GM23248 (cell line): ENCODE measurements around the gene FLT3. TPM values are rescaled to one million over a fixed set of nuclear protein-coding genes. Genes with fewer than 3 reads are reported as not detected.

Experiments
- DNase-seq: peaks from one replicate; pipeline ENCODE4 v3.0.0-alpha.2; 2015
- H2AFZ ChIP-seq: fragments of 200-600 bp; sonication (generic); 2 replicates; pipeline ENCODE4 v1.6.1; 2016; ENCODE audit warnings: antibody characterized with exemption
- H3F3A ChIP-seq: fragments of 200-600 bp; sonication (generic); 2 replicates; pipeline ENCODE4 v1.6.1; 2016; ENCODE audit warnings: mild to moderate bottlenecking, antibody characterized with exemption, mixed run types; ENCODE audit not compliant: insufficient read depth
- H3K27ac ChIP-seq: fragments of 200-600 bp; sonication (generic); 2 replicates; pipeline ENCODE4 v1.5.1; 2016; ENCODE audit warnings: mild to moderate bottlenecking
- H3K27me3 ChIP-seq: fragments of 200-600 bp; sonication (generic); replicated peaks from 2 replicates; pipeline ENCODE4 v1.6.1; 2016; ENCODE audit warnings: mild to moderate bottlenecking; ENCODE audit not compliant: insufficient read depth
- H3K36me3 ChIP-seq: fragments of 200-600 bp; sonication (generic); 2 replicates; pipeline ENCODE4 v1.6.1; 2016; ENCODE audit warnings: low read depth, mild to moderate bottlenecking
- H3K4me1 ChIP-seq: fragments of 200-600 bp; sonication (generic); 2 replicates; pipeline ENCODE4 v1.6.1; 2016; ENCODE audit warnings: mild to moderate bottlenecking; ENCODE audit not compliant: insufficient read depth
- H3K4me2 ChIP-seq: fragments of 200-600 bp; sonication (generic); one replicate; pipeline ENCODE4 v1.6.1; 2016; ENCODE audit warnings: mild to moderate bottlenecking; ENCODE audit not compliant: unreplicated experiment
- H3K4me3 ChIP-seq: fragments of 200-600 bp; sonication (generic); 2 replicates; pipeline ENCODE4 v1.5.1; 2016; ENCODE audit warnings: mild to moderate bottlenecking
- H3K79me2 ChIP-seq: fragments of 200-600 bp; sonication (generic); 2 replicates; pipeline ENCODE4 v1.6.1; 2016; ENCODE audit warnings: mild to moderate bottlenecking; ENCODE audit not compliant: insufficient read depth
- H3K9ac ChIP-seq: fragments of 200-600 bp; sonication (generic); 2 replicates; pipeline ENCODE4 v1.6.1; 2016; ENCODE audit warnings: mild to moderate bottlenecking
- H3K9me2 ChIP-seq: fragments of 200-600 bp; sonication (generic); 2 replicates; pipeline ENCODE4 v1.6.1; 2016; ENCODE audit warnings: mixed run types, mild to moderate bottlenecking, moderate library complexity; ENCODE audit not compliant: insufficient read depth
- H3K9me3 ChIP-seq: fragments of 200-600 bp; sonication (generic); one replicate; pipeline ENCODE4 v1.6.1; 2017; ENCODE audit warnings: low read depth
- H4K20me1 ChIP-seq: fragments of 200-600 bp; sonication (generic); 2 replicates; pipeline ENCODE4 v1.6.0; 2016; ENCODE audit not compliant: insufficient read depth
- EZH2 ChIP-seq: fragments of 200-600 bp; sonication (generic); IDR thresholded peaks from 2 replicates; pipeline ENCODE4 v1.6.1; 2018; ENCODE audit warnings: antibody characterized with exemption, mild to moderate bottlenecking; ENCODE audit not compliant: insufficient read depth, poor library complexity, severe bottlenecking
- EZH2phosphoT487 ChIP-seq: fragments of 200-600 bp; sonication (generic); IDR thresholded peaks from 2 replicates; pipeline ENCODE4 v1.6.1; 2018; ENCODE audit warnings: antibody characterized with exemption, moderate library complexity, mild to moderate bottlenecking, low read depth; ENCODE audit not compliant: insufficient read depth
- WGBS, 2 experiments: methylation state at CpG; one replicate each; pipeline ENCODE4 v1.1.6; 2015 to 2017; ENCODE audit warnings: low lambda C conversion rate in 2 of 2, low coverage in 1 of 2; ENCODE audit errors: missing lambda C conversion rate in 2 of 2; 5-methylcytosine and 5-hydroxymethylcytosine counted together
- in situ Hi-C: fragments of 300-500 bp; cut with MboI; formaldehyde crosslinking; loops from 2 replicates; pipeline ENCODE4 v1.15.0; 2020
- polyA plus RNA-seq: library from polyadenylated mRNA; unstranded; fragments of >200 nt; fragmentation: Nextera tagmentation; extraction: Ambion mirVana; gene quantifications from 2 replicates; pipeline ENCODE4 v1.2.1, GENCODE V29; 2016
- total RNA-seq: library from RNA; depleted of rRNA; stranded (reverse); fragments of >200 nt; shearing (Covaris generic); gene quantifications from 2 replicates; pipeline ENCODE4 v1.2.3, GENCODE V29; 2014

FLT3 gene
- total and polyA plus RNA-seq, 2 experiments from 2014 or later: not detected

DNA sequence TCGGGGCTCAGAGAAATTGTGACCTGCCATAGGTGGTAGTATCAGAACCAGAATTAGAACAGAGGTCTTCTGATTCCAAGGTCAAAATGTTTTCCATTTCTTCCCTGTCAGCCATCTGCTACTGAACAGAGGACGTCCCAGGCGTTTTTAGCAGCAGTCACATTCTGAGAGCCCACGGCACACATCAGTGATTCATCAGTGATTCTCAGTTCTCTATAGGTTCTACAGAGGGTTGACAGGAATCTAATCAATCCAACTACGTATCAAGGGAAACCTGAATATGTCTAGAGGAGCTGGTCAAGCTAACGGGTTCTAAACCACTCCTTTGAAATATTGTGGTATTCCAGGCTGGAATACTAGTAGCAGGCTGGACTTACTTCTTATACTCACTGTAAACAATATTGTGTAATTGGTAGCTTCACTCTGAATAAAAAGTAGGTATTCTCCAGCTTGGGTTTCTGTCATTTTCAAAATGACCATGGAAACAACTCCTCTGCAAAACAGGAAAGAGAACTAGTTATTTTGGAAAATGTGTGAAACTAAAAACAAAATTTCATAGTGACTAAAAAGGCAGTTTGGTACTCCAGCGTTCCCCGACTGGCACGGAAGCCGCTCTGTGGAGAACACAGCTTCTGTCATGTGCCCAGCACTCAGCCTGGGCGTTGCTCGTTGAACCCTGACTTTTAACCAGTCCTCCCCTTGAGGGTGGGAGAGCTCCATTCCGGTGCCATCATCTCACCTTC, 43.2 kb downstream of the FLT3 start:
- Histone ChIP-seq H3K36me3 (no peaks in the 10 kb centered on the region), H3K79me2 (no peaks in the 10 kb centered on the region), H3K9ac (no peak overlapping the region), H2AFZ (no peak overlapping the region), H4K20me1 (no peaks in the 10 kb centered on the region), H3K27ac (no peak overlapping the region), H3K9me3 (no peaks in the 10 kb centered on the region), H3F3A (no peaks in the 10 kb centered on the region), H3K4me2 (no peak overlapping the region), H3K4me3 (no peak overlapping the region), H3K4me1 (no peaks in the 10 kb centered on the region), H3K27me3 (peaks cover 23% of the 10 kb centered on the region), H3K9me2 (no peaks in the 10 kb centered on the region)
- in situ Hi-C loops: loop anchor here (25.0 kb wide), 1 partner anchor 1255 kb away; no protein-coding TSS in a partner anchor
- WGBS, 2 experiments: 67 to 70% methylated on average over 13 of the region's 13 CpGs
- no peak for DNase-seq
- TF ChIP-seq EZH2 (no peak), EZH2phosphoT487 (no peak)

DNA sequence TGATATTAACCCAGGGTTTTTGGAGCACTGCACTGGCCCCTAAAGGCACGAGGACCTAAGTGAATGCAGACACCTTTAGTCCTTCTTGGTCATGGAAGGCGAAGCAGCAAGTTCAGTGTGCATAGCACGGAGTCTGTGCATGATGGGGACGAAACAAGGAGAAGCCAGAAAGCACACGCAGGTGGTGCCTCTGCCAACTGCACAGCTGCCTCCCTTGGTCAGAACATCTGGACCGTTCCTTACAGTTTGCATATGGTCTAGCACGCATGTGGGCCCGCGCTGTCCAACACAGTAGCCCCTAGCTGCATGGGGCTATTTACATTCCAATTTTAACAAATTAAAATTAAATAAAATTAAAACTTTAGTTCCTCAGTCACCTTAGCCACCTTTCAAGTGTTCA, 44.0 kb downstream of the FLT3 start:
- H3K9ac ChIP-seq: no peak overlapping the region
- H3K27ac ChIP-seq: no peak overlapping the region
- WGBS, 2 experiments: 53 to 55% methylated on average over 9 of the region's 9 CpGs
- no peaks in the 10 kb centered on the region for H4K20me1 ChIP-seq
- H3K9me2 ChIP-seq: no peaks in the 10 kb centered on the region
- H3K79me2 ChIP-seq: no peaks in the 10 kb centered on the region
- no peaks in the 10 kb centered on the region for H3K36me3 ChIP-seq
- H2AFZ ChIP-seq: no peak overlapping the region
- H3K4me2 ChIP-seq: no peak overlapping the region
- no peaks in the 10 kb centered on the region for H3K9me3 ChIP-seq
- H3K4me1 ChIP-seq: no peaks in the 10 kb centered on the region
- no peaks in the 10 kb centered on the region for H3F3A ChIP-seq
- in situ Hi-C loops: loop anchor here (25.0 kb wide), 1 partner anchor 1256 kb away; no protein-coding TSS in a partner anchor
- DNase-seq: no peak
- TF ChIP-seq EZH2 (no peak), EZH2phosphoT487 (no peak)
- H3K27me3 ChIP-seq: peaks cover 23% of the 10 kb centered on the region
- H3K4me3 ChIP-seq: no peak overlapping the region

DNA sequence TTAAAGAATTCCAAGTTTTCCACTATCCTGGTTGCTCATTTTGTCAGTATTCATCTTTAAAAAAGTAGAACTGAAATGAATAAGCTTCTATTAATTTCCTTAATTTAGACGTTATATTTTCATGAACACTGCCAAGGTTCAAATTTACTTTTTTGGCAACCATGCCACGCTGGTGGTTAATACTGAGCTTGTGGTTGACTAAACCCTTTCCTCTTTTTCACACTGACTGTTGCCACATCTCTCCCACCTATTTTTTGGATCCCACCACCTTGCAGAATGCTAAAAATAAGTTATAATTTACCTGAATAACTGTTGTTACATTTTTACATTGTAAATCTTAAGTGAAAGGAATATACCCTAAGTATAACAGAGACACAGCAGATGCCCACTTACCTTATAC, 45.0 kb downstream of the FLT3 start:
- H3K27ac ChIP-seq: no peak overlapping the region
- H3K9ac ChIP-seq: no peak overlapping the region
- no peak overlapping the region for H3K4me3 ChIP-seq
- H3K79me2 ChIP-seq: no peaks in the 10 kb centered on the region
- no peak for DNase-seq
- H3F3A ChIP-seq: no peaks in the 10 kb centered on the region
- H4K20me1 ChIP-seq: no peaks in the 10 kb centered on the region
- no peak overlapping the region for H2AFZ ChIP-seq
- no peaks in the 10 kb centered on the region for H3K4me1 ChIP-seq
- no peak overlapping the region for H3K4me2 ChIP-seq
- H3K27me3 ChIP-seq: peaks cover 23% of the 10 kb centered on the region
- no peaks in the 10 kb centered on the region for H3K36me3 ChIP-seq
- H3K9me2 ChIP-seq: no peaks in the 10 kb centered on the region
- H3K9me3 ChIP-seq: no peaks in the 10 kb centered on the region
- in situ Hi-C loops: loop anchor here (25.0 kb wide), 1 partner anchor 1257 kb away; no protein-coding TSS in a partner anchor
- WGBS, 2 experiments: 3 to 10% methylated on average over 2 of the region's 2 CpGs
- TF ChIP-seq EZH2phosphoT487: no peak
- TF ChIP-seq EZH2: no peak

DNA sequence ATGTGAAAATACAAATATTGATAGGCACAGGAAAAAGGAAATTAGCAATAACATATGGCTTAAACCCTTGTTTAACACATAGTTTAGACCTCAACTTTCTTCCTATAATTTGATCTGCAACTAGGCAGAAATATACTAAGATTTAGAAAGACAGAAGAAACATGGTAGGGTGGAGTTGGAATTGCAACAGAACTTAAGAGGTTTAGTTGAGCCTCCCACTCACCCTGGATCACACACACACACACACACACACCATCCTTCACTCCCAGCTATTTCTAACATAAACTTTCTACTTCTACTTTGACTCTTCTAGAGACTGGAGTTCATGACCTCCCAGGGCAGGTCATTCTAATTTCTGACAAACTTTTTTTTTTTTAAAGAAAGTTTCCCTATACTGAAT, 47.4 kb downstream of the FLT3 start:
- Histone ChIP-seq H4K20me1 (no peaks in the 10 kb centered on the region), H3K9ac (no peak overlapping the region), H3K9me2 (no peaks in the 10 kb centered on the region), H3K4me3 (no peak overlapping the region), H3K36me3 (no peaks in the 10 kb centered on the region), H3F3A (peaks cover 4% of the 10 kb centered on the region; the same call in 1 of the 2 replicates), H3K9me3 (no peaks in the 10 kb centered on the region), H3K79me2 (no peaks in the 10 kb centered on the region), H3K4me2 (no peak overlapping the region), H3K27me3 (peaks cover 23% of the 10 kb centered on the region), H3K27ac (no peak overlapping the region), H3K4me1 (peaks cover 3% of the 10 kb centered on the region), H2AFZ (no peak overlapping the region)
- in situ Hi-C loops: loop anchor here (25.0 kb wide), 1 partner anchor 1259 kb away; no protein-coding TSS in a partner anchor
- no peak for TF ChIP-seq EZH2
- TF ChIP-seq EZH2phosphoT487: no peak
- DNase-seq: no peak
